ENCODE results near the gene SLC22A25. TPM values are rescaled to one million over a fixed set of nuclear protein-coding genes. Genes with fewer than 3 reads are reported as not detected.

The SLC22A25 gene
- polyA plus RNA-seq (2011; rRNA removed), result not detected in 2 replicates
- not detected in 2 replicates for polyA plus RNA-seq (2012; cell fraction: cytosol; rRNA removed)
- not detected in 2 replicates for polyA plus RNA-seq (2012; cell fraction: nucleus; rRNA removed)
- not detected in 3 replicates for polyA plus RNA-seq (2017; fragmentation: RNase III; extraction: RNeasy Plus Mini Kit Qiagen cat#74134 plus additional on column Dnase treatment)
- polyA minus RNA-seq (2011; rRNA and poly(A)+ RNA removed), result not detected in 2 replicates

DNA sequence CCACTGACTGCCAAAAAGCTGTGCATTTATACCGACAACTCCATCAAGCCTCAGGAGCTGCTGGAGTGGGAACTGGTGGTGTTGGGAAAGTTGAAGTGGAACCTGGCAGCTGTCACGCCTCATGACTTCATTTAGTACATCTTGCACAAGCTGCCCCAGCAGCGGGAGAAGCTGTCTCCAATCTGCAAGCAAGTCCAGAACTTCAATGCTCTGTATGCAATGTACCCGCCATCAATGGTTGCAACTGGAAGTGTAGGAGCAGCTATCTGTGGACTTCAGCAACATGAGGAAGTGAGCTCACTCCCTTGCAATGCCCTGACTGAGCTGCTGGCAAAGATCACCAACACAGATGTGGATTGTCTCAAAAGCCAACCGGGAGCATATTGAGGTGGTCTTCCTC is at the start of gene SLC22A25:
Gene SLC22A25, minus strand, starts transcription at position 67 of the 400 bp plus-strand sequence. CDS start 13,947 bp downstream, outside the sequence.
- POLR2A ChIA-PET, result no interaction called here
- TF ChIP-seq NFE2L2 (conservative IDR thresholded peaks at IDR 0.05; ENCODE audit: low read length) (no peak), MYC (IDR thresholded peaks at IDR 0.05; ENCODE audit: borderline replicate concordance, low read length) (no peak), SMC3 (IDR thresholded peaks at IDR 0.05) (no peak), KDM5A (IDR thresholded peaks at IDR 0.05) (no peak), MAFK (IDR thresholded peaks at IDR 0.05; ENCODE audit: partially characterized antibody) (no peak), BHLHE40 (IDR thresholded peaks at IDR 0.05; ENCODE audit: low read depth, low read length) (no peak), MAZ (IDR thresholded peaks at IDR 0.05; ENCODE audit: borderline replicate concordance, low read depth, low read length) (no peak)
- TF ChIP-seq, protein P1, sequence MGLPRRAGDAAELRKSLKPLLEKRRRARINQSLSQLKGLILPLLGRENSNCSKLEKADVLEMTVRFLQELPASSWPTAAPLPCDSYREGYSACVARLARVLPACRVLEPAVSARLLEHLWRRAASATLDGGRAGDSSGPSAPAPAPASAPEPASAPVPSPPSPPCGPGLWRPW (IDR thresholded peaks at IDR 0.05), result no peak
- WGBS (ENCODE audit: missing lambda C conversion rate), result 72% methylated on average over 5 of the region's 5 CpGs
- Histone ChIP-seq H3K9me3 (no peaks in the 10 kb centered on the region), H3K27ac (no peak within 1 kb of the TSS), H3K4me2 (no peak within 1 kb of the TSS), H3K4me3 (no peak within 1 kb of the TSS), H3K4me1 (no peaks in the 10 kb centered on the region)
- FAIRE-seq, result no peak
- ATAC-seq, result no peak
- CTCF ChIA-PET, result no interaction called here
- no peak for DNase-seq (ENCODE audit: low read depth in 1 of 2, low spot score in 1 of 2)

DNA sequence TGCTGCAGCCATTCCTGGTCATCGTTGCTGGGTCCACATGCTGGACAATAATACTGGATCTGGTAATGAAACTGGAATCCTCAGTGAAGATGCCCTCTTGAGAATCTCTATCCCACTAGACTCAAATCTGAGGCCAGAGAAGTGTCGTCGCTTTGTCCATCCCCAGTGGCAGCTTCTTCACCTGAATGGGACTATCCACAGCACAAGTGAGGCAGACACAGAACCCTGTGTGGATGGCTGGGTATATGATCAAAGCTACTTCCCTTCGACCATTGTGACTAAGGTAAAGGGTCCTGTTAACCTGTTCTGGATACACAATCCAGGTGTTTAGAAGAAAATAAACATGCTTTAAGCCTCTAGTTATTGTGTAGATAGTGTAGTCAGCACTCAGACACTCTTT is 46.9 kb upstream of the SLC22A25 start:
- 33% methylated on average over 4 of the region's 4 CpGs for WGBS (ENCODE audit: missing lambda C conversion rate)
- Histone ChIP-seq H3K4me2 (no peak overlapping the region), H3K4me3 (no peak overlapping the region), H3K9me3 (no peaks in the 10 kb centered on the region; the same call in 2 of the 3 replicates), H3K4me1 (no peaks in the 10 kb centered on the region), H3K27ac (no peak overlapping the region)
- TF ChIP-seq HOXA7 (CRISPR knock-in tag; IDR thresholded peaks at IDR 0.05), result no peak
- TF ChIP-seq, protein P2, sequence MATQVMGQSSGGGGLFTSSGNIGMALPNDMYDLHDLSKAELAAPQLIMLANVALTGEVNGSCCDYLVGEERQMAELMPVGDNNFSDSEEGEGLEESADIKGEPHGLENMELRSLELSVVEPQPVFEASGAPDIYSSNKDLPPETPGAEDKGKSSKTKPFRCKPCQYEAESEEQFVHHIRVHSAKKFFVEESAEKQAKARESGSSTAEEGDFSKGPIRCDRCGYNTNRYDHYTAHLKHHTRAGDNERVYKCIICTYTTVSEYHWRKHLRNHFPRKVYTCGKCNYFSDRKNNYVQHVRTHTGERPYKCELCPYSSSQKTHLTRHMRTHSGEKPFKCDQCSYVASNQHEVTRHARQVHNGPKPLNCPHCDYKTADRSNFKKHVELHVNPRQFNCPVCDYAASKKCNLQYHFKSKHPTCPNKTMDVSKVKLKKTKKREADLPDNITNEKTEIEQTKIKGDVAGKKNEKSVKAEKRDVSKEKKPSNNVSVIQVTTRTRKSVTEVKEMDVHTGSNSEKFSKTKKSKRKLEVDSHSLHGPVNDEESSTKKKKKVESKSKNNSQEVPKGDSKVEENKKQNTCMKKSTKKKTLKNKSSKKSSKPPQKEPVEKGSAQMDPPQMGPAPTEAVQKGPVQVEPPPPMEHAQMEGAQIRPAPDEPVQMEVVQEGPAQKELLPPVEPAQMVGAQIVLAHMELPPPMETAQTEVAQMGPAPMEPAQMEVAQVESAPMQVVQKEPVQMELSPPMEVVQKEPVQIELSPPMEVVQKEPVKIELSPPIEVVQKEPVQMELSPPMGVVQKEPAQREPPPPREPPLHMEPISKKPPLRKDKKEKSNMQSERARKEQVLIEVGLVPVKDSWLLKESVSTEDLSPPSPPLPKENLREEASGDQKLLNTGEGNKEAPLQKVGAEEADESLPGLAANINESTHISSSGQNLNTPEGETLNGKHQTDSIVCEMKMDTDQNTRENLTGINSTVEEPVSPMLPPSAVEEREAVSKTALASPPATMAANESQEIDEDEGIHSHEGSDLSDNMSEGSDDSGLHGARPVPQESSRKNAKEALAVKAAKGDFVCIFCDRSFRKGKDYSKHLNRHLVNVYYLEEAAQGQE (IDR thresholded peaks at IDR 0.05), result no peak
- no peak for TF ChIP-seq ZNF302 (CRISPR knock-in tag; IDR thresholded peaks at IDR 0.05)
- TF ChIP-seq PHF8 (IDR thresholded peaks at IDR 0.05; ENCODE audit: borderline replicate concordance, low read depth), result no peak
- no peak for TF ChIP-seq TP53 (CRISPR knock-in tag; IDR thresholded peaks at IDR 0.05)
- no peak for TF ChIP-seq ZSCAN20 (CRISPR knock-in tag; IDR thresholded peaks at IDR 0.05)
- no peak for TF ChIP-seq EHF (CRISPR knock-in tag; IDR thresholded peaks at IDR 0.05)
- TF ChIP-seq, protein P1 (IDR thresholded peaks at IDR 0.05), result no peak
- no peak for TF ChIP-seq SMC3 (IDR thresholded peaks at IDR 0.05)
- TF ChIP-seq CBX2 (IDR thresholded peaks at IDR 0.05; ENCODE audit: borderline replicate concordance, low read depth), result no peak
- ATAC-seq (no peak), DNase-seq (ENCODE audit: low read depth in 1 of 2, low spot score in 1 of 2) (no peak), FAIRE-seq (no peak)
- POLR2A ChIA-PET, result no interaction called here
- CTCF ChIA-PET, result interaction anchor here (0.8 to 1.2 kb wide), 2 partner anchors 13 to 15 kb away, joined by 3 to 5 read pairs; no protein-coding TSS in a partner anchor

DNA sequence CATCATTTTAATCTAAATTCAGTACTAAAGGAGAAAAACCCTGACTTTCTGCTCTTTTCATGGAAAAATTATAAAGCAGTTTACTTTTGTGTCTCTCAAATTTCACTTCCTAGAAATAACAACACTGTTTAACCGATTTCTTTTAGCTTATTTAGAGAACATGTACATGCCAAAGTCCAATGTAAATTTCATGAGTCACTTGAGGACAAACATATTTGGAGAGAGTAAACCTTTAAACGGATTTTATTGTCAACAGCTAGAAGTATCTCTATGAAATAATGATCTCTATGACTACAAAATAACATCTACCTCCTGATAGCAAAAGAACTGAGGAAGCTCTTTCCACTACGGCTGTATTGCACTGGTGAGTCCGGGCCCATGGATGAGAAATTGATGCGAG is 46.3 kb upstream of the SLC22A25 start:
- TF ChIP-seq CBX2 (IDR thresholded peaks at IDR 0.05; ENCODE audit: borderline replicate concordance, low read depth) (no peak), EHF (CRISPR knock-in tag; IDR thresholded peaks at IDR 0.05) (no peak), RCOR1 (IDR thresholded peaks at IDR 0.05; ENCODE audit: low read depth, low read length) (no peak), TFCP2L1 (CRISPR knock-in tag; IDR thresholded peaks at IDR 0.05) (no peak), KDM1A (IDR thresholded peaks at IDR 0.05; ENCODE audit: low read depth) (no peak), NFE2L2 (conservative IDR thresholded peaks at IDR 0.05; ENCODE audit: low read length) (no peak)
- TF ChIP-seq, protein P3, sequence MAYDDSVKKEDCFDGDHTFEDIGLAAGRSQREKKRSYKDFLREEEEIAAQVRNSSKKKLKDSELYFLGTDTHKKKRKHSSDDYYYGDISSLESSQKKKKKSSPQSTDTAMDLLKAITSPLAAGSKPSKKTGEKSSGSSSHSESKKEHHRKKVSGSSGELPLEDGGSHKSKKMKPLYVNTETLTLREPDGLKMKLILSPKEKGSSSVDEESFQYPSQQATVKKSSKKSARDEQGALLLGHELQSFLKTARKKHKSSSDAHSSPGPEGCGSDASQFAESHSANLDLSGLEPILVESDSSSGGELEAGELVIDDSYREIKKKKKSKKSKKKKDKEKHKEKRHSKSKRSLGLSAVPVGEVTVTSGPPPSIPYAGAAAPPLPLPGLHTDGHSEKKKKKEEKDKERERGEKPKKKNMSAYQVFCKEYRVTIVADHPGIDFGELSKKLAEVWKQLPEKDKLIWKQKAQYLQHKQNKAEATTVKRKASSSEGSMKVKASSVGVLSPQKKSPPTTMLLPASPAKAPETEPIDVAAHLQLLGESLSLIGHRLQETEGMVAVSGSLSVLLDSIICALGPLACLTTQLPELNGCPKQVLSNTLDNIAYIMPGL (CRISPR knock-in tag; IDR thresholded peaks at IDR 0.05; ENCODE audit: borderline replicate concordance), result no peak
- H3K4me3 ChIP-seq, result no peak overlapping the region
- H3K4me2 ChIP-seq, result no peak overlapping the region
- 29% methylated on average over 5 of the region's 5 CpGs for WGBS (ENCODE audit: missing lambda C conversion rate)
- ATAC-seq (no peak), FAIRE-seq (no peak), DNase-seq (ENCODE audit: low read depth in 1 of 2, low spot score in 1 of 2) (peak in 1 of 2 experiments; percentile 17)
- no peaks in the 10 kb centered on the region; the same call in 2 of the 3 replicates for H3K9me3 ChIP-seq
- H3K4me1 ChIP-seq, result no peaks in the 10 kb centered on the region
- CTCF ChIA-PET, result no interaction called here
- no peak overlapping the region for H3K27ac ChIP-seq
- POLR2A ChIA-PET, result no interaction called here

Measured in A549 (cell line).